HT1080 (cell line): ENCODE measurements around the gene IWS1. TPM values are rescaled to one million over a fixed set of nuclear protein-coding genes. Genes with fewer than 3 reads are reported as not detected.

Source experiments
- small RNA-seq: library from RNA; depleted of rRNA; stranded (forward); fragments of <200 nt; gene quantifications from one replicate; pipeline ENCODE3, GENCODE V24; 2014
- total RNA-seq: library from RNA; depleted of rRNA; stranded (reverse); fragments of >200 nt; shearing (Covaris generic); gene quantifications from 2 replicates; pipeline ENCODE4 v1.2.3, GENCODE V29; 2014; rRNA removed

The IWS1 gene
- total RNA-seq, 1 experiment from 2014 or later, result 39.5 TPM

Small RNAs within 50 kb of the gene (small RNA-seq; reads per million reads assigned to genes)
- gene RNU4-48P, result not detected

Other genes with a start within 250 kb of the IWS1 start
- gene ERCC3, start 232.3 kb downstream of the IWS1 start, total RNA-seq, result 39.1 and 46.0 TPM in 2 replicates
- gene MAP3K2, start 138.5 kb downstream of the IWS1 start, total RNA-seq, result 19.8 and 30.7 TPM in 2 replicates
- not detected in 2 replicates for gene PROC, start 108.1 kb downstream of the IWS1 start, total RNA-seq
- 1.1 and 1.3 TPM in 2 replicates for gene MYO7B, start 9.2 kb upstream of the IWS1 start, total RNA-seq
- not detected in 2 replicates for gene GPR17, start 119.7 kb upstream of the IWS1 start, total RNA-seq
- 0.26 and 0.47 TPM in 2 replicates for gene LIMS2, start 149.0 kb upstream of the IWS1 start, total RNA-seq
- gene SFT2D3, start 175.0 kb upstream of the IWS1 start, total RNA-seq, result 3.6 and 4.7 TPM in 2 replicates